NCI-H510A treated with DMSO at 0.1 percent for 48 hours (cell line): Measurements from ENCODE around the gene NCEH1.
"Not testable (repeated sequence)": the region's sequence is repeated elsewhere in the genome, so short reads cannot be mapped to it uniquely, and the experiment has no call there.

Experiments used
- DNase-seq: peaks from one replicate; lab custom pipeline; 2025; lab: John Stamatoyannopoulos, UW

NCEH1 gene

GRCh38 chr3:172675441-172676193 is 35.2 kb downstream of the NCEH1 start:
- peak; percentile 25 for DNase-seq

- peak; percentile 72 for DNase-seq
Observed at GRCh38 chr3:172673210-172673679, 37.6 kb downstream of the NCEH1 start.

GRCh38 chr3:172669021-172669420 is 41.8 kb downstream of the NCEH1 start:
- no peak for DNase-seq

- DNase-seq: peak; percentile 76
Observed at GRCh38 chr3:172666873-172667694, 43.8 kb downstream of the NCEH1 start.

GRCh38 chr3:172666181-172666872 is 44.5 kb downstream of the NCEH1 start:
- no peak for DNase-seq

- DNase-seq: not testable (repeated sequence)
Observed at GRCh38 chr3:172665510-172665909, 45.4 kb downstream of the NCEH1 start.

GRCh38 chr3:172660421-172660820 is 50.4 kb downstream of the NCEH1 start:
- not testable (repeated sequence) for DNase-seq

- DNase-seq: no peak
Observed at GRCh38 chr3:172659246-172660002, 51.4 kb downstream of the NCEH1 start.

- no peak for DNase-seq
Observed at GRCh38 chr3:172658344-172659245, 52.3 kb downstream of the NCEH1 start.

- no peak for DNase-seq
Observed at GRCh38 chr3:172656602-172657001, 54.3 kb downstream of the NCEH1 start.

- no peak for DNase-seq
Observed at GRCh38 chr3:172655388-172655787, 55.5 kb downstream of the NCEH1 start.

- no peak for DNase-seq
Observed at GRCh38 chr3:172654470-172654869, 56.4 kb downstream of the NCEH1 start.

GRCh38 chr3:172653004-172653572 is 57.8 kb downstream of the NCEH1 start:
- no peak for DNase-seq

- no peak for DNase-seq
Observed at GRCh38 chr3:172651936-172652625, 58.8 kb downstream of the NCEH1 start.

GRCh38 chr3:172649987-172650386 is 60.9 kb downstream of the NCEH1 start:
- no peak for DNase-seq

GRCh38 chr3:172648747-172649146 is 62.1 kb downstream of the NCEH1 start:
- peak; percentile 21 for DNase-seq

- DNase-seq: peak; percentile 76
Observed at GRCh38 chr3:172647823-172648222, 63.0 kb downstream of the NCEH1 start.

GRCh38 chr3:172647080-172647479 is 63.8 kb downstream of the NCEH1 start:
- DNase-seq: no peak

- DNase-seq: peak; percentile 25
Observed at GRCh38 chr3:172646439-172647015, 64.3 kb downstream of the NCEH1 start.
